ENCODE data around the gene CASK.

Gene CASK

GRCh38 chrX:41912923-41913322 is 10.4 kb downstream of the CASK start:
- no peak overlapping the region for H3K4me3 ChIP-seq (ENCODE audit: low read depth, low read length)
- TF ChIP-seq CTCF (IDR thresholded peaks at IDR 0.05; ENCODE audit: borderline replicate concordance, insufficient read depth, low read depth, low read length), result no peak

DNA sequence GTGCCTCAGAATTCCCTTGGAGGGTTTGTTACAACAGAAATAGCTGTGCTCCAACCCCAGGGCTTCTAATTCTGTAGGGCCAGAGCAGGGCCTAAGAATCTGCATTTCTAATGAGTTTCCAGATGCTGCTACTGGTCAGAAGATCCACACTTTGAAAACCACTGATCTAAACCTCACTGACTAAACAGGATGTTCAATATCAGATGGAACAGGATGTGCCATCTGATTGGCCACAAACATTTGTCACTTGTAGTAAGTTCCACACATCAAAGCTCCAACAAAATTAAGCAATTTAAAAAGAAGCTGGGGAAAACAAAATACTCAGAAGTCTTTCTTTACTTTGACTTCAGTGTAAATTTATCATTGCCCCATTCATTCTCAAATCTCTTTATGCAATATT is 14.3 kb downstream of the CASK start:
- no peak for TF ChIP-seq CTCF (IDR thresholded peaks at IDR 0.05; ENCODE audit: borderline replicate concordance, insufficient read depth, low read depth, low read length)

GRCh38 chrX:41906515-41907187 is 16.7 kb downstream of the CASK start:
- no peak for TF ChIP-seq CTCF (IDR thresholded peaks at IDR 0.05; ENCODE audit: borderline replicate concordance, insufficient read depth, low read depth, low read length)
- H3K4me3 ChIP-seq (ENCODE audit: low read depth, low read length), result no peak overlapping the region

More for the DNA sequence above, 14.3 kb downstream of the CASK start:
- no peak overlapping the region for H3K4me3 ChIP-seq (ENCODE audit: low read depth, low read length)

DNA sequence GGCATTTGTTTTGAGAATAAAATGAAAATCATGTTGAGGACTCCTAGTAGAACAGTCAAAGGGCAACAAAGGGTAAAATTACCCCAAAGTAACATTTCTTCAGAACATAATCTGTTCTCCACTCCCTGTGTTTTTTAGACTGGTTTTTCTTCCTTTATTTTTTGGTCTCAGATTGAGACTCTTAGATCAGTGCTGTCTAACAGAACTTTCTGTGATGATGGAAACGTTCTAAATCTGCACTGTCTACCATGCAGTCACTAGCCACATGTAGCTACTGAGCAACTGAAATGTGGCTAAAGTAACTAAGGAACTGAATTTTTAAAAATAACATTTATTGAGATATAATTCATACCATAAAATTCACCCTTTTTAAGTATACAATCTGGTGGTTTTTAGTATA is 19.8 kb downstream of the CASK start:
- TF ChIP-seq CTCF (IDR thresholded peaks at IDR 0.05; ENCODE audit: borderline replicate concordance, insufficient read depth, low read depth, low read length), result no peak
- H3K4me3 ChIP-seq (ENCODE audit: low read depth, low read length), result no peak overlapping the region

DNA sequence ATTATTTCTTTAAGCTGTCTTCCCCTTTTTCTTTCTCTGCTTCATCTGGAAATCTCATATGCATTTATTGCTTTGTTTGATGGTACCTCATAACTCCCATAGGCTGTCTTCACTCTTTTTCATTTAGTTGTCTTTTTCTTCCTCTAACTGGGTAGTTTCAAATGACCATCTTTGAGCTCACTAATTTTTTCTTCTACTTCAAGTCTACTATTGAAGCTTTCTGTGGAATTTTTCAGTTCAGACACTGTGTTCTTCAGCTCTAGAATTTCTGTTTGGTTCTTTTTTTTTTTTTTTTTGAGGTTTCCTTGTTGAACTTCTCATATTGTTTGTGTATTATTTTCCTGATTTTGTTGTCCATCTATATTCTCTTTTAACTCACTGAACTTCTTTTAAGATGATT is 23.0 kb downstream of the CASK start:
- TF ChIP-seq CTCF (IDR thresholded peaks at IDR 0.05; ENCODE audit: borderline replicate concordance, insufficient read depth, low read depth, low read length), result no peak

DNA sequence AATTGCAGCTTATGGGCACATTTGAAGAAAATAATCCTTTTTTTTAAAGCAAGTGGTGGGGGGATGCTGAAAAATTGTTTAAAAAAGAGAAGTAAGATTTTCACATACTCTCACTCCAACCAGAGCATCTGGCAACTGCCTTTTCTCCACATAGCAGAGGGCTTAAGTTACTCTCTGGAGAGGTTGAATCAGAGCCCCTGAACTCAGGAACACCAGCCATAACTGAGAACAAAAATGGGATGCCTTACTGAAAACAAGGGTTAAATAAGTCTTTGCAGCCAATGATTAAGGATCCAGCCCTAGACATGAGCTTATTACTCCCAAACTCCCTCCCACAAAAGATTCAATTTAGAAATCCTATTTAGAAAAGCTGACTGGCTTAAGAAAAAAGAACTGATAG is 27.5 kb downstream of the CASK start:
- TF ChIP-seq CTCF (IDR thresholded peaks at IDR 0.05; ENCODE audit: borderline replicate concordance, insufficient read depth, low read depth, low read length), result no peak
- H3K4me3 ChIP-seq (ENCODE audit: low read depth, low read length), result no peak overlapping the region

More for the DNA sequence above, 23.0 kb downstream of the CASK start:
- no peak overlapping the region for H3K4me3 ChIP-seq (ENCODE audit: low read depth, low read length)

DNA sequence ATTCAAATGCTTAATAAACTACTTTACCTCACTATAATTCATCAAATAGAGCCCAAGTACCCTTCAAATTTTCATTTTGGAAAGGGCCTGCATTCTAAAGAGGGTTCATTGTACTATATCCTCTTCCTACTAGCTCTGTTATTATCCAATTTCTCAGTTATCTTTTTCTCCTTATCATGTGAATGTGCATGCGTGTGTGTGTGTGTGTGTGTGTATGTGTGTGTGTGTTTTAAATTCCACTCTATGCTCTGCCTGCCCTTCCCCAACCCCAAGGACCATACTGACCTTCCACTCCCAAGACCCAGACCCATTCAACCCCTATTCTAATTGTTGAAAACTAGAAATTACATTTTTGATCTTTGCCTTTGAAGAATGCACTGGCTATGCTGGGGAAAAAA is 33.3 kb downstream of the CASK start:
- no peak for TF ChIP-seq CTCF (IDR thresholded peaks at IDR 0.05; ENCODE audit: borderline replicate concordance, insufficient read depth, low read depth, low read length)

More for the DNA sequence above, 33.3 kb downstream of the CASK start:
- H3K4me3 ChIP-seq (ENCODE audit: low read depth, low read length), result no peak overlapping the region

All from GM12875 (cell line).